Panc1 (cell line): ENCODE results near the gene WWTR1. TPM values are rescaled to one million over a fixed set of nuclear protein-coding genes. Genes with fewer than 3 reads are reported as not detected.
A peak's percentile ranks its signal among the peaks of the same experiment; 100 is the strongest.

Experiments
- ATAC-seq: fragments of 200-7000 bp; cut with Tn5 transposase; 2 replicates; pipeline ENCODE4 v1.9.1; 2020; ENCODE audit warnings: mild to moderate bottlenecking, moderate library complexity
- BruUV-seq: library from RNA; stranded (reverse); fragments of 400-500 nt; replicated peaks from 2 replicates; lab custom pipeline; 2021; lab: Mats Ljungman, UMichigan
- CTCF ChIA-PET: fragments of 300-600 bp; sonication (Branson Sonifier 250); formaldehyde crosslinking; loops from one replicate; lab custom pipeline; 2022; ENCODE audit warnings: antibody characterized with exemption; lab: Charles Lee
- POLR2A ChIA-PET: fragments of 300-600 bp; sonication (Branson Sonifier 250); formaldehyde crosslinking; loops from one replicate; lab custom pipeline; 2022; ENCODE audit warnings: antibody characterized with exemption; lab: Charles Lee
- DNase-seq: peaks from one replicate; pipeline ENCODE4 v3.0.0-alpha.2; 2010; ENCODE audit warnings: low read depth, low spot score
- H3K27ac ChIP-seq: 2 replicates; pipeline ENCODE4 v1.5.1; 2011; ENCODE audit warnings: mild to moderate bottlenecking, low read length, inconsistent platforms
- H3K27me3 ChIP-seq: fragments of 200-500 bp; sonication (Bioruptor generic); 2 replicates; pipeline ENCODE4 v1.6.0; 2014; ENCODE audit warnings: low read length, inconsistent platforms; ENCODE audit not compliant: control insufficient read depth, insufficient read depth
- H3K36me3 ChIP-seq: fragments of 200-500 bp; sonication (Bioruptor generic); 2 replicates; pipeline ENCODE4 v1.5.1; 2014; ENCODE audit warnings: inconsistent platforms, mild to moderate bottlenecking, low read length, moderate library complexity; ENCODE audit not compliant: control insufficient read depth, insufficient read depth
- H3K4me1 ChIP-seq: 2 replicates; pipeline ENCODE4 v1.5.1; 2011; ENCODE audit warnings: inconsistent platforms, mild to moderate bottlenecking, low read length, moderate library complexity; ENCODE audit not compliant: control insufficient read depth, insufficient read depth
- H3K4me3 ChIP-seq, 2 experiments: 2 replicates each; pipeline ENCODE4 v1.5.1; 2011 to 2012; ENCODE audit warnings: low read depth in 2 of 2, low read length in 2 of 2, mild to moderate bottlenecking in 2 of 2, inconsistent platforms in 1 of 2, moderate library complexity in 1 of 2
- H3K9me3 ChIP-seq: fragments of 200-500 bp; sonication (Bioruptor generic); 2 replicates; pipeline ENCODE4 v1.5.1; 2014; ENCODE audit warnings: low read depth, mild to moderate bottlenecking, inconsistent platforms, low read length, moderate library complexity; ENCODE audit not compliant: control insufficient read depth, insufficient read depth
- POLR2AphosphoS5 ChIP-seq: IDR thresholded peaks from 2 replicates; pipeline ENCODE4 v1.6.1; 2012; ENCODE audit warnings: mild to moderate bottlenecking, low read depth, low read length, moderate library complexity
- REST ChIP-seq, 2 experiments: IDR thresholded peaks; 2 replicates each; pipeline ENCODE4 v1.6.1; 2011 to 2012; ENCODE audit warnings: low read depth in 2 of 2, control low read depth in 1 of 2, low read length in 1 of 2, mild to moderate bottlenecking in 1 of 2, moderate library complexity in 1 of 2; ENCODE audit not compliant: insufficient read depth in 1 of 2
- SIN3A ChIP-seq: IDR thresholded peaks from 2 replicates; pipeline ENCODE4 v1.6.1; 2012; ENCODE audit warnings: low read depth, mild to moderate bottlenecking, low read length, moderate library complexity, borderline replicate concordance; ENCODE audit not compliant: insufficient read depth
- TCF7L2 ChIP-seq: IDR thresholded peaks from 2 replicates; pipeline ENCODE4 v1.6.1; 2011; ENCODE audit warnings: mild to moderate bottlenecking, low read depth, low read length, inconsistent platforms
- in situ Hi-C: cut with HindIII; loops from 2 replicates; pipeline ENCODE4 v1.10.0; 2016; ENCODE audit warnings: low sequenced_read_pairs, low pct_unique_long_range_greater_than_20kb
- intact Hi-C: fragments of 100-400 bp; cut with micrococcal nuclease; formaldehyde crosslinking; loops from one replicate; pipeline ENCODE4 v1.10.0; 2022; ENCODE audit not compliant: unreplicated experiment
- total RNA-seq: library from RNA; stranded (reverse); gene quantifications from one replicate; pipeline ENCODE4 v1.2.1, GENCODE V29; 2021; ENCODE audit not compliant: unreplicated experiment
- TF ChIP-seq, protein P1 (sequence below): fragments of 450-650 bp; IDR thresholded peaks from 2 replicates; pipeline ENCODE4 v1.5.1; 2017; ENCODE audit warnings: mild to moderate bottlenecking

Gene WWTR1
- total RNA-seq, 1 experiment from 2014 or later: 298 TPM

GRCh38 chr3:149673393-149673792, 15.6 kb upstream of the WWTR1 start:
- intact Hi-C loops (no loop called here), in situ Hi-C loops (no loop called here)
- H3K4me1 ChIP-seq: no peaks in the 10 kb centered on the region
- no peaks in the 10 kb centered on the region for H3K27me3 ChIP-seq
- H3K27ac ChIP-seq: no peak overlapping the region
- ChIA-PET CTCF (interaction anchor here (0.5 kb wide), 1 partner anchor 91 kb away, joined by 3 read pairs; no protein-coding TSS in a partner anchor), POLR2A (no interaction called here)
- no peaks in the 10 kb centered on the region for H3K36me3 ChIP-seq
- no peaks in the 10 kb centered on the region for H3K9me3 ChIP-seq
- TF ChIP-seq REST (IDR thresholded peaks at IDR 0.05; ENCODE audit: insufficient read depth in 1 of 2, low read depth in 2 of 2, low read length in 1 of 2) (no peak), POLR2AphosphoS5 (no peak), TCF7L2 (no peak), SIN3A (no peak)
- TF ChIP-seq, protein P1, sequence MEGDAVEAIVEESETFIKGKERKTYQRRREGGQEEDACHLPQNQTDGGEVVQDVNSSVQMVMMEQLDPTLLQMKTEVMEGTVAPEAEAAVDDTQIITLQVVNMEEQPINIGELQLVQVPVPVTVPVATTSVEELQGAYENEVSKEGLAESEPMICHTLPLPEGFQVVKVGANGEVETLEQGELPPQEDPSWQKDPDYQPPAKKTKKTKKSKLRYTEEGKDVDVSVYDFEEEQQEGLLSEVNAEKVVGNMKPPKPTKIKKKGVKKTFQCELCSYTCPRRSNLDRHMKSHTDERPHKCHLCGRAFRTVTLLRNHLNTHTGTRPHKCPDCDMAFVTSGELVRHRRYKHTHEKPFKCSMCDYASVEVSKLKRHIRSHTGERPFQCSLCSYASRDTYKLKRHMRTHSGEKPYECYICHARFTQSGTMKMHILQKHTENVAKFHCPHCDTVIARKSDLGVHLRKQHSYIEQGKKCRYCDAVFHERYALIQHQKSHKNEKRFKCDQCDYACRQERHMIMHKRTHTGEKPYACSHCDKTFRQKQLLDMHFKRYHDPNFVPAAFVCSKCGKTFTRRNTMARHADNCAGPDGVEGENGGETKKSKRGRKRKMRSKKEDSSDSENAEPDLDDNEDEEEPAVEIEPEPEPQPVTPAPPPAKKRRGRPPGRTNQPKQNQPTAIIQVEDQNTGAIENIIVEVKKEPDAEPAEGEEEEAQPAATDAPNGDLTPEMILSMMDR: no peak
- no TSS peak for BruUV-seq
- no peak overlapping the region for H3K4me3 ChIP-seq
- no peak for ATAC-seq
- no peak for DNase-seq

DNA sequence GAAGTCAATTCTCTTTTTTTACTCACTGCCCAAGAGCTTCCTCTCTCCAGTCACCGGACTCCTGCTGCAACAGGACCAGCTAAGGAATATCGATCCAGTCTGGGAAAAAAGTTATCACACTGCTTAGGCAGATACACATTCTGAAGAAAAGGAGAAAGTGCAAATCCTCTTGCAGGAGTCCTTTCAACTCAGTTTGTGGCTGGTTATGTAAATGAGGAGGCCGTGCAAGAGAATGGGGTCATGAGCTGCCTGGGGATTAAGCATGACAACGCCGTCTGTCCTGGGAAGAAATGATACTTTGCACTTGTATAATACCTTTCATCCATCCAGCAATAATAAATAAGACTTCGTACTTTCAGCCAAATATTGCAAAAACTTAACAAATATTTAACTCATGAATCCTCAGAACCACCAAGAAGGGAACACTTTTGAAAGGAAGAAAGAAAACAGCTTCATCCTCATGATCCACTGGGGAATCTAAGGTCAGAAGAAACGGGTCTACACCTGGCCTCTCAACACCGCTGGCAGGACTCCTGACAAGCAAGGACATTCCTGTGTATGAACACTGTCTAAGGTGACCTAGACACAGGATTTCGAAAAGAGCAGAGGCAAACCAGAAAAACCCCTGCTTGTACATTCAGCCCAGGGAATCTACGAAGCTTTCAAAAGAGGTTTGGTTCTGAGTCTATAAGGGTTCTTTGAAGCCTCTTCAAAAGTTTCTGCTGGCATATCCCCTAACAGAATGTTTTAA, 13.1 kb upstream of the WWTR1 start:
- CTCF ChIA-PET: interaction anchor here (0.7 kb wide), 1 partner anchor 42 kb away, joined by 3 read pairs; no protein-coding TSS in a partner anchor

More for the DNA sequence above, 13.1 kb upstream of the WWTR1 start:
- ATAC-seq: no peak
- peak overlapping the region; percentile 15; the same call in 1 of the 2 replicates for H3K27ac ChIP-seq
- intact Hi-C loops: no loop called here
- TF ChIP-seq, protein P1: no peak
- TF ChIP-seq REST (IDR thresholded peaks at IDR 0.05; ENCODE audit: insufficient read depth in 1 of 2, low read depth in 2 of 2, low read length in 1 of 2) (no peak), TCF7L2 (no peak), POLR2AphosphoS5 (no peak), SIN3A (no peak)
- no TSS peak for BruUV-seq
- POLR2A ChIA-PET: interaction anchor here (0.5 to 1.2 kb wide), 3 partner anchors 9 to 86 kb away, joined by 3 to 13 read pairs (median 6); partner anchors contain the start of gene WWTR1
- H3K36me3 ChIP-seq: no peaks in the 10 kb centered on the region
- no peak for DNase-seq
- H3K4me3 ChIP-seq: no peak overlapping the region
- no peaks in the 10 kb centered on the region for H3K27me3 ChIP-seq
- no peaks in the 10 kb centered on the region for H3K4me1 ChIP-seq
- no peaks in the 10 kb centered on the region for H3K9me3 ChIP-seq
- in situ Hi-C loops: no loop called here
